Mucosa of stomach (tissue), 1 donor: ENCODE measurements around the gene ZC3H12D.
"Not testable (repeated sequence)": the region's sequence is repeated elsewhere in the genome, so short reads cannot be mapped to it uniquely, and the experiment has no call there.

Experiments used
- H3K27me3 ChIP-seq: one replicate; pipeline ENCODE4 v1.7.0; 2013; ENCODE audit warnings: mild to moderate bottlenecking, low read length; ENCODE audit not compliant: control insufficient read depth, insufficient read depth
- H3K36me3 ChIP-seq: one replicate; pipeline ENCODE4 v1.7.0; 2013; ENCODE audit warnings: low read length; ENCODE audit not compliant: control insufficient read depth, insufficient read depth
- H3K4me1 ChIP-seq: one replicate; pipeline ENCODE4 v1.7.0; 2013; ENCODE audit warnings: mild to moderate bottlenecking, low read length; ENCODE audit not compliant: control insufficient read depth, insufficient read depth
- H3K4me3 ChIP-seq: one replicate; pipeline ENCODE4 v1.7.0; 2013; ENCODE audit warnings: low read length
- H3K9ac ChIP-seq: one replicate; pipeline ENCODE4 v1.7.0; 2013; ENCODE audit warnings: mild to moderate bottlenecking, low read length, moderate library complexity
- H3K9me3 ChIP-seq: one replicate; pipeline ENCODE4 v1.7.0; 2013; ENCODE audit warnings: mild to moderate bottlenecking, low read length, moderate library complexity; ENCODE audit not compliant: control insufficient read depth
- donor health status: Pancreatic carcinoma.

Gene ZC3H12D

GRCh38 chr6:149497365-149497764 is 12.6 kb upstream of the ZC3H12D start:
- H3K9me3 ChIP-seq = no peaks in the 10 kb centered on the region
- no peak overlapping the region for H3K9ac ChIP-seq
- H3K27me3 ChIP-seq = no peaks in the 10 kb centered on the region
- H3K36me3 ChIP-seq = no peaks in the 10 kb centered on the region
- peaks cover 18% of the 10 kb centered on the region for H3K4me1 ChIP-seq
- H3K4me3 ChIP-seq = no peak overlapping the region

DNA sequence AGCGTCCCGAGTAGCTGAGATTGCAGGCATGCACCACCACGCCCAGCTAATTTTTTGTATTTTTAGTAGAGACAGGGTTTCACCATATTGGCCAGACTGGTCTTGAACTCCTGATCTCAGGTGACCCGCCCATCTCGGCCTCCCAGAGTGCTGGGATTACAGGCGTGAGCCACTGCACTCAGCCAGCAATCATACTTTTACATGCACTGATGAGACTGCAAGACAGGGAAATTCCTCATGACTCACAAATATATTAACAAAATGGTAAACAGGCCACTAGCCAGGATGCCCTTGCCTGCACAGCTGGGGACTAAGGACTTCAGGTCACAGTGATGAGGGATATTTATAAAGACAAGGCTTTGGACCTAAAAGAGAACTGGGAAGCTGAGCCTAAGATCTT is 11.8 kb upstream of the ZC3H12D start:
- not testable (repeated sequence) for H3K9me3 ChIP-seq, H3K9ac ChIP-seq, H3K27me3 ChIP-seq, H3K4me3 ChIP-seq, H3K36me3 ChIP-seq
- H3K4me1 ChIP-seq = peaks cover 18% of the 10 kb centered on the region

DNA sequence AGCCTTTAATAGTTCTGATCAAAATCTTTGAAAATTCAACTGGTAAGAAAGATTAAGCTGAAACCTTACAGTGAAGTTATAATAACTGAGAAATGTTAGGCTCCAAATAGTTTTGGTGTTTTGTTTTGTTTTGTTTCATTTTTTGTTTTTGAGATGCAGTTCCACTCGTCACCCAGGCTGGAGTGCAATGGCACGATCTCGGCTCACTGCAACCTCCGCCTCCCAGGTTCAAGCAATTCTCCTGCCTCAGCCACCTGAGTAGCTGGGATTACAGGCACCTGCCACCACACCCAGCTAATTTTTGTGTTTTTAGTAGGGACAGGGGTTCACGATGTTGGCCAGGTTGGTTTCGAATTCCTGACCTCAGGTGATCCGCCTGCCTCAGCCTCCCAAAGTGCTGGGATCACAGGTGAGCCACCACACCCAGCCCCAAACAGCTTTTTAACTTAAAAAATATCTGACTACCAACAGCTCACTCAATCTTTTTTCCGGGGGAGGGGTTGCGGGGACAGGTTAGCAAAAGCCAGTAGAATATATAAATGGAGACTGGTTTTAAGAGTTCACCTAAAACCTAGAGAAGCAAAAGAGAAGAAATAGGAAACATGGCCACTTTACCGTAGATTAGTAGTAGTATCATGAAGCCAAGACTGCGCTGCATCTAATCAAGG is 10.7 kb upstream of the ZC3H12D start:
- H3K4me3 ChIP-seq, H3K27me3 ChIP-seq, H3K9me3 ChIP-seq, H3K9ac ChIP-seq, H3K36me3 ChIP-seq: not testable (repeated sequence)
- H3K4me1 ChIP-seq = peaks cover 18% of the 10 kb centered on the region

DNA sequence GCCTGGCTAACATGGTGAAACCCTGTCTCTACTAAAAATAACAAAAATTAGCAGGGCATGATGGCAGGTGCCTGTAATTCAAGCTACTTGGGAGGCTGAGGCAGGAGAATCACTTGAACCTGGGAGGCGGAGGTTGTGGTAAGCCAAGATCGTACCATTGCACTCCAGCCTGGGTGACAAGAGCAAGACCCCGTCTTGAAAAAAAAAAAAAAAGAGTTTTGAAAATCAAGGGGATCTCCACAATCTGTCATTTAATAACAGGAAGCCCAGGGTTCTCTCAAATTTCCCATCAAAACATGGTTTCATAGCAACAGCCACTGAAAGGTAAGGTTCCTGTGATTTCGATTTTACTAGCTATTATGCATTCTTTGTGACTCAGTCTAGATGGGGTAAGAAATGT is 10.0 kb upstream of the ZC3H12D start:
- peaks cover 18% of the 10 kb centered on the region for H3K4me1 ChIP-seq
- not testable (repeated sequence) for H3K4me3 ChIP-seq, H3K9me3 ChIP-seq, H3K27me3 ChIP-seq, H3K36me3 ChIP-seq, H3K9ac ChIP-seq

- peaks cover 15% of the 10 kb centered on the region for H3K4me1 ChIP-seq
- no peak overlapping the region for H3K9ac ChIP-seq
- no peak overlapping the region for H3K4me3 ChIP-seq
- no peaks in the 10 kb centered on the region for H3K36me3 ChIP-seq
- no peaks in the 10 kb centered on the region for H3K9me3 ChIP-seq
- no peaks in the 10 kb centered on the region for H3K27me3 ChIP-seq
Observed at GRCh38 chr6:149493761-149494320, 9.0 kb upstream of the ZC3H12D start.

DNA sequence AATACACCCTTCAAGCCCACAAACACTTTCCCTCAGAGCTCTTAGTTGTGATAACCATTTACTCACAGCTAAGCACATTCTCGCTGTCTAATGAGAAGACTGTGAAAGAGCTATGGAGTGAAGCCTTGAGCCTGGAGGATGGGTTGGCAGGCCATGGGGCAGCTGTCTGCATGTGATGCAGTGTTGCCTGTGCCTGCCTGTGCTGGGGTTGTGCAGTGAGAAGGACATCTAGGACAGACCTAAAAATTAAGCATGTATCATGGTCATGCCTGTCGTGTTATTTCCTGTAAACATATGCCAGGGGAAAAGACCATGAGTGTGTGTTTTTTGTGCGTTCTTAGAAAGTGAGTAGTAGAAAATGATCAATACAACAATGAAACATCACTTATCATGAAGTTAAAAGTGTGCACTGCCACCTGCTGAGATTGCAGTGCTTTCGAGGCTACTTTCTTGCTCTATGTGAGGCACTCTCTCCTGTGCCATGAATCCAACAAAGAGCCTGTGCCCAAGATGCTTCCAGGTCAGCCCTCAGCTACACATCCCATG is 8.1 kb upstream of the ZC3H12D start:
- Histone ChIP-seq H3K36me3 (no peaks in the 10 kb centered on the region), H3K9me3 (no peaks in the 10 kb centered on the region), H3K4me3 (no peak overlapping the region), H3K27me3 (no peaks in the 10 kb centered on the region), H3K9ac (no peak overlapping the region), H3K4me1 (peaks cover 13% of the 10 kb centered on the region)

- Histone ChIP-seq H3K4me3 (no peak overlapping the region), H3K9me3 (no peaks in the 10 kb centered on the region), H3K4me1 (peaks cover 25% of the 10 kb centered on the region), H3K9ac (no peak overlapping the region), H3K27me3 (no peaks in the 10 kb centered on the region), H3K36me3 (no peaks in the 10 kb centered on the region)
Observed at GRCh38 chr6:149489967-149490366, 5.2 kb upstream of the ZC3H12D start.

DNA sequence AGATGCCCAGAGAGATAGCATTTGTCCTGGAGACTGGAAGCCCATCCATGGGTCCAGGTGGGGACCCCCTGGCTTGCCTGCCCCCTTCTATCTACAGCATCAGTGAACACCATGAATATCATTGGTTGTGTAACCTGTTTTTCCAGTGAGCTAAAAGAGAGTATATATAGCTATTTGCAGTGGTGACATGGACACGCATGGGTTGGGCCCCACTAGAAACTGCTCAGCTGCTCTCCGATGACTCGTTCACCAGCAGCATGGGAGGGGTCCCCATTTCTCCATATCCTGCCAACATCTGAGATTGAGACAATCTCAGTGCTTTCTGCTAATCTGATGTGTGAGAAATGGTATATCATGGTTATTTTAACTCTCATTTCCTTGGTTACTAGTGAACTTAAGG is 4.0 kb upstream of the ZC3H12D start:
- Histone ChIP-seq H3K4me1 (peaks cover 35% of the 10 kb centered on the region), H3K27me3 (no peaks in the 10 kb centered on the region), H3K4me3 (no peak overlapping the region), H3K9me3 (no peaks in the 10 kb centered on the region), H3K9ac (no peak overlapping the region), H3K36me3 (no peaks in the 10 kb centered on the region)

- H3K36me3 ChIP-seq = no peaks in the 10 kb centered on the region
- peaks cover 41% of the 10 kb centered on the region for H3K4me1 ChIP-seq
- H3K27me3 ChIP-seq = no peaks in the 10 kb centered on the region
- H3K9ac ChIP-seq = no peak overlapping the region
- H3K9me3 ChIP-seq = no peaks in the 10 kb centered on the region
- H3K4me3 ChIP-seq = no peak overlapping the region
Observed at GRCh38 chr6:149487316-149487715, 2.5 kb upstream of the ZC3H12D start.

- Histone ChIP-seq H3K4me3 (peak overlapping the region; percentile 20), H3K4me1 (peaks cover 42% of the 10 kb centered on the region), H3K27me3 (no peaks in the 10 kb centered on the region), H3K9me3 (no peaks in the 10 kb centered on the region), H3K9ac (peak overlapping the region; percentile 49), H3K36me3 (no peaks in the 10 kb centered on the region)
Observed at GRCh38 chr6:149483849-149484655, 762 bp downstream of the ZC3H12D start.

- Histone ChIP-seq H3K4me3 (no peak overlapping the region), H3K27me3 (no peaks in the 10 kb centered on the region), H3K9ac (no peak overlapping the region), H3K4me1 (peaks cover 37% of the 10 kb centered on the region), H3K36me3 (no peaks in the 10 kb centered on the region), H3K9me3 (no peaks in the 10 kb centered on the region)
Observed at GRCh38 chr6:149483334-149483725, 1.5 kb downstream of the ZC3H12D start.
